GM12878 (cell line): Measurements from ENCODE around the gene SMG6. TPM values are rescaled to one million over a fixed set of nuclear protein-coding genes. Genes with fewer than 3 reads are reported as not detected.

Source experiments
- ATAC-seq: fragments of 200-7000 bp; cut with Tn5 transposase; 3 replicates; pipeline ENCODE4 v1.9.1; 2020; ENCODE audit warnings: mild to moderate bottlenecking, moderate library complexity
- BruUV-seq: library from RNA; stranded (reverse); fragments of 400-500 nt; replicated peaks from 2 replicates; lab custom pipeline; 2021; lab: Mats Ljungman, UMichigan
- CTCF ChIA-PET: fragments of 300-600 bp; sonication (Branson Sonifier 250); formaldehyde crosslinking; extraction: SDS; loops from one replicate; lab custom pipeline; 2021; ENCODE audit warnings: inconsistent platforms; lab: Yijun Ruan, JAX
- POLR2A ChIA-PET: fragments of 350-600 bp; formaldehyde crosslinking; extraction: SDS; loops from one replicate; lab custom pipeline; 2021; ENCODE audit warnings: inconsistent platforms; lab: Charles Lee
- RAD21 ChIA-PET: fragments of 300-600 bp; sonication (Branson Sonifier 250); formaldehyde crosslinking; loops from one replicate; lab custom pipeline; 2023; ENCODE audit warnings: antibody characterized with exemption; ENCODE audit not compliant: unreplicated experiment; lab: Charles Lee
- SMC1A ChIA-PET: fragments of 300-600 bp; sonication (Branson Sonifier 250); formaldehyde crosslinking; loops from one replicate; lab custom pipeline; 2023; ENCODE audit not compliant: unreplicated experiment, uncharacterized antibody; lab: Charles Lee
- DNase-seq: peaks from one replicate; pipeline ENCODE4 v3.0.0-alpha.2; 2011; ENCODE audit warnings: low read depth, low spot score
- FAIRE-seq: peaks from 3 replicates; lab custom pipeline; 2011; peaks lifted over from hg19 to GRCh38; lab: Jason Lieb, UNC
- H2AFZ ChIP-seq: 2 replicates; pipeline ENCODE4 v1.6.0; 2011; ENCODE audit warnings: low read depth, low read length, control low read depth; ENCODE audit not compliant: control insufficient read depth
- H3K27ac ChIP-seq: 2 replicates; pipeline ENCODE4 v1.5.1; 2011; ENCODE audit warnings: control low read depth; ENCODE audit not compliant: control insufficient read depth, insufficient read depth
- H3K27me3 ChIP-seq, 2 experiments: replicated peaks in 1 of 2; 2 replicates each; pipeline versions ENCODE4 v1.6.0 to v1.6.1; 2011; ENCODE audit warnings: low read length in 1 of 2; ENCODE audit not compliant: control insufficient read depth in 2 of 2, insufficient read depth in 2 of 2
- H3K36me3 ChIP-seq, 2 experiments: 2 replicates each; pipeline ENCODE4 v1.5.1; 2011; ENCODE audit warnings: low read length in 1 of 2; ENCODE audit not compliant: control insufficient read depth in 2 of 2, insufficient read depth in 2 of 2
- H3K4me1 ChIP-seq: 2 replicates; pipeline ENCODE4 v1.6.1; 2011; ENCODE audit warnings: mild to moderate bottlenecking, low read length, moderate library complexity, mixed read lengths; ENCODE audit not compliant: control insufficient read depth, insufficient read depth
- H3K4me2 ChIP-seq: 2 replicates; pipeline ENCODE4 v1.6.0; 2011; ENCODE audit warnings: control low read depth; ENCODE audit not compliant: control insufficient read depth, insufficient read depth
- H3K4me3 ChIP-seq: fragments of 200-600 bp; sonication (generic); 2 replicates; pipeline ENCODE4 v1.5.1; 2016
- H3K79me2 ChIP-seq: 2 replicates; pipeline ENCODE4 v1.6.0; 2011; ENCODE audit warnings: low read length; ENCODE audit not compliant: control insufficient read depth, insufficient read depth
- H3K9ac ChIP-seq: 2 replicates; pipeline ENCODE4 v1.8.0; 2011; ENCODE audit warnings: low read length, control low read depth, mixed read lengths; ENCODE audit not compliant: control insufficient read depth, insufficient read depth
- H3K9me3 ChIP-seq: replicated peaks from 3 replicates; pipeline ENCODE4 v1.5.1; 2011; ENCODE audit warnings: mild to moderate bottlenecking, low read length; ENCODE audit not compliant: control insufficient read depth, insufficient read depth
- H4K20me1 ChIP-seq: 2 replicates; pipeline ENCODE4 v1.6.0; 2011; ENCODE audit not compliant: control insufficient read depth, insufficient read depth
- ASH2L ChIP-seq: fragments of 300-600, 200-600 bp; sonication (generic); IDR thresholded peaks from 2 replicates; pipeline ENCODE4 v1.6.1; 2017; ENCODE audit warnings: low read depth, mild to moderate bottlenecking, borderline replicate concordance
- ESRRA ChIP-seq: IDR thresholded peaks from 2 replicates; pipeline ENCODE4 v1.6.1; 2012; ENCODE audit warnings: mild to moderate bottlenecking, low read length, improper control_type of control experiment
- POU2F2 ChIP-seq: IDR thresholded peaks from 3 replicates; pipeline ENCODE4 v1.6.1; 2011; ENCODE audit warnings: low read depth, mild to moderate bottlenecking, low read length, borderline replicate concordance
- RAD51 ChIP-seq: fragments of 450-650 bp; IDR thresholded peaks from 2 replicates; pipeline ENCODE4 v1.6.1; 2016; ENCODE audit warnings: moderate library complexity, mild to moderate bottlenecking, inconsistent platforms
- ZBED1 ChIP-seq: IDR thresholded peaks from 2 replicates; pipeline ENCODE4 v1.6.1; 2016; ENCODE audit warnings: borderline replicate concordance
- ZNF384 ChIP-seq: IDR thresholded peaks from 2 replicates; pipeline ENCODE4 v1.6.1; 2012; ENCODE audit warnings: low read depth, mild to moderate bottlenecking, low read length, improper control_type of control experiment, borderline replicate concordance
- WGBS: methylation state at CpG from one replicate; pipeline ENCODE4 v1.1.6; 2016; ENCODE audit warnings: low lambda C conversion rate; ENCODE audit not compliant: insufficient replicate concordance, insufficient coverage; ENCODE audit errors: missing lambda C conversion rate; 5-methylcytosine and 5-hydroxymethylcytosine counted together
- in situ Hi-C: fragments of 300-500 bp; cut with MboI; formaldehyde crosslinking; loops from 9 replicates; pipeline ENCODE4 v1.14.3; 2018; ENCODE audit warnings: mixed read lengths
- intact Hi-C: fragments of 100-400 bp; cut with micrococcal nuclease; formaldehyde crosslinking; loops from one replicate; pipeline ENCODE4 v1.14.2; 2022; ENCODE audit not compliant: unreplicated experiment
- polyA plus RNA-seq, 11 experiments: library from polyadenylated mRNA; depleted of rRNA in 4 of 11; unstranded in 6 of 11; stranded (reverse) in 5 of 11; fragments of >200 nt; fragmentation: Nextera tagmentation in 4 of 11; fragmentation: Illumina TruSeq in 1 of 11; extraction: Ambion mirVana in 4 of 11; extraction: Trizol in 1 of 11; gene quantifications; 1 replicate in 1 of 11; 2 replicates in 10 of 11; pipeline versions ENCODE4 v1.2.1 to v1.2.3, GENCODE V29; 2011 to 2016; ENCODE audit warnings: inconsistent platforms in 2 of 11, missing spikeins in 2 of 11, low read depth in 1 of 11
- total RNA-seq, 4 experiments: library from RNA; depleted of rRNA in 3 of 4; stranded (reverse); fragments of >200 nt in 3 of 4; fragmentation: Illumina TruSeq in 1 of 4; extraction: Trizol in 1 of 4; gene quantifications; 2 replicates each; pipeline versions ENCODE4 v1.2.1 to v1.2.3, GENCODE V29; 2013 to 2021
- TF ChIP-seq, protein P1 (sequence below): fragments of 150-350 bp; IDR thresholded peaks from 2 replicates; pipeline ENCODE4 v1.6.1; 2014; ENCODE audit warnings: mild to moderate bottlenecking, low read depth, low read length
- TF ChIP-seq, protein P2 (sequence below): IDR thresholded peaks from 2 replicates; pipeline ENCODE4 v1.6.1; 2012; ENCODE audit warnings: low read depth, low read length, improper control_type of control experiment
- TF ChIP-seq, protein P3 (sequence below): IDR thresholded peaks from 2 replicates; pipeline ENCODE4 v1.6.1; 2012; ENCODE audit warnings: low read length, inconsistent platforms
- TF ChIP-seq, protein P4 (sequence below): IDR thresholded peaks from 2 replicates; pipeline ENCODE4 v1.6.1; 2011; ENCODE audit warnings: borderline replicate concordance, low read depth, mild to moderate bottlenecking, moderate library complexity, low read length; ENCODE audit not compliant: insufficient read depth, poor library complexity, severe bottlenecking

SMG6 gene
- total and polyA plus RNA-seq, 10 of the 15 experiments (the other 5 are each of a cell fraction or from before 2014, with no cell fraction given), result 0.58 to 28.7 (median 15.7) TPM

DNA sequence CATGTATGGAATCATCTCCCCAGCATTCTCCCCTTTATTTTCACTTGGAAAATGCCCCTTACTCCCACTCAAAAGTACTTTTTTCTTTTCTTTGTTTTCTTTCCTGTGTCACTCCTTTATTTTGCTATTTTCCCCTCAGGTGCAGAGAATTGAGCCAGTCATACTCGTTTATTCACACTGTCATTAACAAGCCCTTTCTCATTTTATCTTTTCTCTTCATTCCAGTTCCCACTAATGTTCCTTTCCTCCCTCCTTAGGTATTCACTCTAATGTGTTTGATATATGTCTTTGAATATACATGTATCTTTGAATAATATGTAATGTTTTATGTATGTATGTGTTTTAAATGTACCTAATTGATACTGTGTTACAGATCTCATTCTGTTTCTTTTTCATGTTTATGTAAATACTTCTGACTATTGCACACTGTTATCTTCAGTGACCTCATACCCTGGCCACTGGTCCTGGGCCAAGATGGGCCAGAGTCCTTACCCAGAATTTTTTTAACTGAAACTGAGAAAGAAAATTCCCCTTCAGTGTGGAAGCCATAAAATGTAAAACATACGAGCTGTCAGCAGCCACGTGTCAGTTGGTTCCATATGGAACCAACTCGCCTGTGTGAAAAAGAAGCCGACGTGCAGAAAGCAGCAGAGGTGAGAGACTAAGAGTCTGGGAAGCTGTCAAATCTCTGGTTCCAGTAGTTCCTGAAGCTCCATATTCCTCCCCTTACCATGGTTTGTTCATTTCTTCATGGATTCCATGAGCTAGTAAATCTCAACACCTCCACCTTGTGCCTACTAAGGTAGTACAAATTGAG, 6.0 kb upstream of the SMG6 start:
- WGBS, result 85% methylated on average over 6 of the region's 6 CpGs
- Histone ChIP-seq H2AFZ (no peak overlapping the region), H4K20me1 (no peaks in the 10 kb centered on the region), H3K27me3 (no peaks in the 10 kb centered on the region), H3K4me2 (no peak overlapping the region), H3K4me3 (no peak overlapping the region), H3K79me2 (no peaks in the 10 kb centered on the region), H3K9me3 (no peaks in the 10 kb centered on the region), H3K9ac (no peak overlapping the region), H3K36me3 (no peaks in the 10 kb centered on the region), H3K27ac (no peak overlapping the region), H3K4me1 (no peaks in the 10 kb centered on the region)
- RAD21 ChIA-PET, result interaction anchor here (0.8 kb wide), 1 partner anchor 107 kb away, joined by 3 read pairs; no protein-coding TSS in a partner anchor
- CTCF ChIA-PET, result no interaction called here
- no peak for FAIRE-seq
- no peak for DNase-seq
- POLR2A ChIA-PET, result no interaction called here
- in situ Hi-C loops, result no loop called here
- intact Hi-C loops, result no loop called here
- SMC1A ChIA-PET, result interaction anchor here (0.9 to 1.7 kb wide), 3 partner anchors 12 to 22 kb away, joined by 3 to 6 read pairs (median 3); no protein-coding TSS in a partner anchor
- no peak for ATAC-seq
- TF ChIP-seq ESRRA, result no peak
- TF ChIP-seq, protein P1, sequence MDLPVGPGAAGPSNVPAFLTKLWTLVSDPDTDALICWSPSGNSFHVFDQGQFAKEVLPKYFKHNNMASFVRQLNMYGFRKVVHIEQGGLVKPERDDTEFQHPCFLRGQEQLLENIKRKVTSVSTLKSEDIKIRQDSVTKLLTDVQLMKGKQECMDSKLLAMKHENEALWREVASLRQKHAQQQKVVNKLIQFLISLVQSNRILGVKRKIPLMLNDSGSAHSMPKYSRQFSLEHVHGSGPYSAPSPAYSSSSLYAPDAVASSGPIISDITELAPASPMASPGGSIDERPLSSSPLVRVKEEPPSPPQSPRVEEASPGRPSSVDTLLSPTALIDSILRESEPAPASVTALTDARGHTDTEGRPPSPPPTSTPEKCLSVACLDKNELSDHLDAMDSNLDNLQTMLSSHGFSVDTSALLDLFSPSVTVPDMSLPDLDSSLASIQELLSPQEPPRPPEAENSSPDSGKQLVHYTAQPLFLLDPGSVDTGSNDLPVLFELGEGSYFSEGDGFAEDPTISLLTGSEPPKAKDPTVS, result no peak
- TF ChIP-seq, protein P2, sequence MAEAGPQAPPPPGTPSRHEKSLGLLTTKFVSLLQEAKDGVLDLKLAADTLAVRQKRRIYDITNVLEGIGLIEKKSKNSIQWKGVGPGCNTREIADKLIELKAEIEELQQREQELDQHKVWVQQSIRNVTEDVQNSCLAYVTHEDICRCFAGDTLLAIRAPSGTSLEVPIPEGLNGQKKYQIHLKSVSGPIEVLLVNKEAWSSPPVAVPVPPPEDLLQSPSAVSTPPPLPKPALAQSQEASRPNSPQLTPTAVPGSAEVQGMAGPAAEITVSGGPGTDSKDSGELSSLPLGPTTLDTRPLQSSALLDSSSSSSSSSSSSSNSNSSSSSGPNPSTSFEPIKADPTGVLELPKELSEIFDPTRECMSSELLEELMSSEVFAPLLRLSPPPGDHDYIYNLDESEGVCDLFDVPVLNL, result no peak
- no peak for TF ChIP-seq RAD51
- TF ChIP-seq ZBED1, result no peak
- no peak for TF ChIP-seq ZNF384
- TF ChIP-seq, protein P3, sequence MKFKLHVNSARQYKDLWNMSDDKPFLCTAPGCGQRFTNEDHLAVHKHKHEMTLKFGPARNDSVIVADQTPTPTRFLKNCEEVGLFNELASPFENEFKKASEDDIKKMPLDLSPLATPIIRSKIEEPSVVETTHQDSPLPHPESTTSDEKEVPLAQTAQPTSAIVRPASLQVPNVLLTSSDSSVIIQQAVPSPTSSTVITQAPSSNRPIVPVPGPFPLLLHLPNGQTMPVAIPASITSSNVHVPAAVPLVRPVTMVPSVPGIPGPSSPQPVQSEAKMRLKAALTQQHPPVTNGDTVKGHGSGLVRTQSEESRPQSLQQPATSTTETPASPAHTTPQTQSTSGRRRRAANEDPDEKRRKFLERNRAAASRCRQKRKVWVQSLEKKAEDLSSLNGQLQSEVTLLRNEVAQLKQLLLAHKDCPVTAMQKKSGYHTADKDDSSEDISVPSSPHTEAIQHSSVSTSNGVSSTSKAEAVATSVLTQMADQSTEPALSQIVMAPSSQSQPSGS, result no peak
- TF ChIP-seq ASH2L, result no peak
- TF ChIP-seq POU2F2, result no peak
- TF ChIP-seq, protein P4, sequence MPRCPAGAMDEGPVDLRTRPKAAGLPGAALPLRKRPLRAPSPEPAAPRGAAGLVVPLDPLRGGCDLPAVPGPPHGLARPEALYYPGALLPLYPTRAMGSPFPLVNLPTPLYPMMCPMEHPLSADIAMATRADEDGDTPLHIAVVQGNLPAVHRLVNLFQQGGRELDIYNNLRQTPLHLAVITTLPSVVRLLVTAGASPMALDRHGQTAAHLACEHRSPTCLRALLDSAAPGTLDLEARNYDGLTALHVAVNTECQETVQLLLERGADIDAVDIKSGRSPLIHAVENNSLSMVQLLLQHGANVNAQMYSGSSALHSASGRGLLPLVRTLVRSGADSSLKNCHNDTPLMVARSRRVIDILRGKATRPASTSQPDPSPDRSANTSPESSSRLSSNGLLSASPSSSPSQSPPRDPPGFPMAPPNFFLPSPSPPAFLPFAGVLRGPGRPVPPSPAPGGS, result no peak
- no TSS peak for BruUV-seq
